Measurements from ENCODE around the gene NR4A1.

Gene NR4A1

GRCh38 chr12:52018433-52019112 lies 32.7 kb upstream of the NR4A1 start:
- no peak for DNase-seq (ENCODE audit: low read depth)

GRCh38 chr12:52019113-52019770 lies 32.0 kb upstream of the NR4A1 start:
- no peak for DNase-seq (ENCODE audit: low read depth)

GRCh38 chr12:52020539-52021336 lies 30.5 kb upstream of the NR4A1 start:
- DNase-seq (ENCODE audit: low read depth) = no peak

- no peak for DNase-seq (ENCODE audit: low read depth)
Observed at GRCh38 chr12:52022841-52023181, 28.4 kb upstream of the NR4A1 start.

GRCh38 chr12:52023182-52023975 lies 27.9 kb upstream of the NR4A1 start:
- DNase-seq (ENCODE audit: low read depth) = peak; percentile 73

- DNase-seq (ENCODE audit: low read depth) = no peak
Observed at GRCh38 chr12:52023976-52024688, 27.1 kb upstream of the NR4A1 start.

GRCh38 chr12:52024845-52025230 lies 26.4 kb upstream of the NR4A1 start:
- peak; percentile 87 for DNase-seq (ENCODE audit: low read depth)

GRCh38 chr12:52026263-52026662 lies 25.0 kb upstream of the NR4A1 start:
- DNase-seq (ENCODE audit: low read depth) = no peak

- no peak for DNase-seq (ENCODE audit: low read depth)
Observed at GRCh38 chr12:52027085-52027843, 24.0 kb upstream of the NR4A1 start.

GRCh38 chr12:52029685-52030084 lies 21.6 kb upstream of the NR4A1 start:
- no peak for DNase-seq (ENCODE audit: low read depth)

- no peak for DNase-seq (ENCODE audit: low read depth)
Observed at GRCh38 chr12:52032446-52032803, 18.8 kb upstream of the NR4A1 start.

- peak; percentile 77 for DNase-seq (ENCODE audit: low read depth)
Observed at GRCh38 chr12:52032804-52033445, 18.3 kb upstream of the NR4A1 start.

GRCh38 chr12:52033446-52034140 lies 17.6 kb upstream of the NR4A1 start:
- DNase-seq (ENCODE audit: low read depth) = no peak

GRCh38 chr12:52035190-52035589 lies 16.1 kb upstream of the NR4A1 start:
- no peak for DNase-seq (ENCODE audit: low read depth)

GRCh38 chr12:52035926-52036325 lies 15.3 kb upstream of the NR4A1 start:
- no peak for DNase-seq (ENCODE audit: low read depth)

- no peak for DNase-seq (ENCODE audit: low read depth)
Observed at GRCh38 chr12:52036587-52037171, 14.6 kb upstream of the NR4A1 start.

- no peak for DNase-seq (ENCODE audit: low read depth)
Observed at GRCh38 chr12:52037248-52037861, 13.9 kb upstream of the NR4A1 start.

- no peak for DNase-seq (ENCODE audit: low read depth)
Observed at GRCh38 chr12:52038447-52038846, 12.8 kb upstream of the NR4A1 start.

GRCh38 chr12:52041035-52041434 lies 10.2 kb upstream of the NR4A1 start:
- no peak for DNase-seq (ENCODE audit: low read depth)

All from CMK (cell line).